MM.1S (cell line): ENCODE results near the gene HIPK2.
A peak's percentile ranks its signal among the peaks of the same experiment; 100 is the strongest.

Experiments used
- DNase-seq: peaks from one replicate; pipeline ENCODE4 v3.0.0-alpha.2; 2015
- H2AFZ ChIP-seq: fragments of 300-600 bp; sonication (generic); 2 replicates; pipeline ENCODE4 v1.6.0; 2016; ENCODE audit warnings: antibody characterized with exemption, low read length
- H3F3A ChIP-seq: fragments of 300-600 bp; sonication (generic); 2 replicates; pipeline ENCODE4 v1.6.1; 2016; ENCODE audit warnings: mild to moderate bottlenecking, antibody characterized with exemption, low read length, moderate library complexity, mixed read lengths; ENCODE audit not compliant: insufficient read depth
- H3K27ac ChIP-seq: fragments of 300-600 bp; sonication (generic); 2 replicates; pipeline ENCODE4 v1.5.1; 2016; ENCODE audit warnings: mild to moderate bottlenecking, low read length
- H3K27me3 ChIP-seq: fragments of 300-600 bp; sonication (generic); replicated peaks from 2 replicates; pipeline ENCODE4 v1.6.0; 2016; ENCODE audit warnings: low read length; ENCODE audit not compliant: insufficient read depth
- H3K36me3 ChIP-seq: fragments of 300-600 bp; sonication (generic); replicated peaks from 2 replicates; pipeline ENCODE4 v1.6.1; 2016; ENCODE audit warnings: mild to moderate bottlenecking, low read length, mixed read lengths; ENCODE audit not compliant: insufficient read depth
- H3K4me1 ChIP-seq: fragments of 300-600 bp; sonication (generic); 2 replicates; pipeline ENCODE4 v1.6.1; 2016; ENCODE audit warnings: low read length, mixed read lengths
- H3K4me2 ChIP-seq: fragments of 300-600 bp; sonication (generic); 2 replicates; pipeline ENCODE4 v1.6.0; 2016; ENCODE audit warnings: low read depth, low read length
- H3K4me3 ChIP-seq: fragments of 300-600 bp; sonication (generic); 2 replicates; pipeline ENCODE4 v1.5.1; 2016; ENCODE audit warnings: low read length, mixed read lengths
- H3K79me2 ChIP-seq: fragments of 300-600 bp; sonication (generic); 2 replicates; pipeline ENCODE4 v1.6.1; 2016; ENCODE audit warnings: mixed run types, low read length, mixed read lengths
- H3K9ac ChIP-seq: fragments of 300-600 bp; sonication (generic); 2 replicates; pipeline ENCODE4 v1.6.1; 2016; ENCODE audit warnings: low read length, mixed read lengths
- H3K9me2 ChIP-seq: fragments of 300-600 bp; sonication (generic); replicated peaks from 2 replicates; pipeline ENCODE4 v1.6.1; 2016; ENCODE audit warnings: mild to moderate bottlenecking, low read length, mixed read lengths; ENCODE audit not compliant: insufficient read depth
- H3K9me3 ChIP-seq: fragments of 300-600 bp; sonication (generic); replicated peaks from 2 replicates; pipeline ENCODE4 v1.6.1; 2016; ENCODE audit warnings: mild to moderate bottlenecking, low read length, mixed read lengths; ENCODE audit not compliant: insufficient read depth
- H4K20me1 ChIP-seq: fragments of 300-600 bp; sonication (generic); 2 replicates; pipeline ENCODE4 v1.6.1; 2016; ENCODE audit warnings: mild to moderate bottlenecking, low read length, moderate library complexity, mixed read lengths; ENCODE audit not compliant: insufficient read depth
- EZH2 ChIP-seq: fragments of 300-600 bp; sonication (generic); optimal IDR thresholded peaks from 2 replicates; pipeline ENCODE3; 2017; ENCODE audit warnings: low read depth, mild to moderate bottlenecking, antibody characterized with exemption, low read length, mixed read lengths
- EZH2phosphoT487 ChIP-seq: fragments of 300-600 bp; sonication (generic); IDR thresholded peaks from 2 replicates; pipeline ENCODE4 v1.6.1; 2018; ENCODE audit warnings: antibody characterized with exemption, low read length
- TF ChIP-seq, protein P1 (sequence below): fragments of 300-600 bp; sonication (generic); IDR thresholded peaks from 2 replicates; pipeline ENCODE4 v1.5.1; 2016; ENCODE audit warnings: antibody characterized with exemption, low read length, mixed read lengths

Gene HIPK2

DNA sequence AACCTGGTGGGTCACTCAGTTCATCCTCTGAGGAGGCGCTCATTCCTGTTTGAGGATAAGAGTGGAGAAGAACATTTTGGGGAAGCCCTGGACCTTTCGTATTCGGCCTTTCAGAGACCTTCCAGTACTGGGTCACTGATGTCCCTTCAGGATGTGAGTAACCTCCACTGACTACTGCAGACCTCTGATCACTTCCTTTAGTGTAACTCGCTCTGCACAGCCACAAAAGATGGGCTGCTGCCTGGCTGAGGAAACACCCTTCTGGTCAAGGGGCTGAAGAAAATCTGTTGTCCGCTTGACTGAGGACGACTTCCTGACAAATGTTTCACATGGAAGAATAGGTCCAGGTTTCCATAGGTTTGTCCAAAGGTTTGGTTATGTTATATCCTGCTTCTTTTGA lies 35.4 kb upstream of the HIPK2 start:
- no peak overlapping the region for H3K27ac ChIP-seq
- TF ChIP-seq EZH2 (no peak), EZH2phosphoT487 (no peak)
- TF ChIP-seq, protein P1, sequence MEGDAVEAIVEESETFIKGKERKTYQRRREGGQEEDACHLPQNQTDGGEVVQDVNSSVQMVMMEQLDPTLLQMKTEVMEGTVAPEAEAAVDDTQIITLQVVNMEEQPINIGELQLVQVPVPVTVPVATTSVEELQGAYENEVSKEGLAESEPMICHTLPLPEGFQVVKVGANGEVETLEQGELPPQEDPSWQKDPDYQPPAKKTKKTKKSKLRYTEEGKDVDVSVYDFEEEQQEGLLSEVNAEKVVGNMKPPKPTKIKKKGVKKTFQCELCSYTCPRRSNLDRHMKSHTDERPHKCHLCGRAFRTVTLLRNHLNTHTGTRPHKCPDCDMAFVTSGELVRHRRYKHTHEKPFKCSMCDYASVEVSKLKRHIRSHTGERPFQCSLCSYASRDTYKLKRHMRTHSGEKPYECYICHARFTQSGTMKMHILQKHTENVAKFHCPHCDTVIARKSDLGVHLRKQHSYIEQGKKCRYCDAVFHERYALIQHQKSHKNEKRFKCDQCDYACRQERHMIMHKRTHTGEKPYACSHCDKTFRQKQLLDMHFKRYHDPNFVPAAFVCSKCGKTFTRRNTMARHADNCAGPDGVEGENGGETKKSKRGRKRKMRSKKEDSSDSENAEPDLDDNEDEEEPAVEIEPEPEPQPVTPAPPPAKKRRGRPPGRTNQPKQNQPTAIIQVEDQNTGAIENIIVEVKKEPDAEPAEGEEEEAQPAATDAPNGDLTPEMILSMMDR: no peak
- no peak overlapping the region for H2AFZ ChIP-seq
- no peaks in the 10 kb centered on the region for H3F3A ChIP-seq
- H3K79me2 ChIP-seq: no peaks in the 10 kb centered on the region
- peaks cover 20% of the 10 kb centered on the region for H3K4me1 ChIP-seq
- no peak overlapping the region for H3K4me3 ChIP-seq
- no peak for DNase-seq
- H3K9me2 ChIP-seq: no peaks in the 10 kb centered on the region
- H3K27me3 ChIP-seq: no peaks in the 10 kb centered on the region
- H3K36me3 ChIP-seq: no peaks in the 10 kb centered on the region
- no peaks in the 10 kb centered on the region for H4K20me1 ChIP-seq
- no peak overlapping the region for H3K9ac ChIP-seq
- H3K9me3 ChIP-seq: no peaks in the 10 kb centered on the region
- H3K4me2 ChIP-seq: no peak overlapping the region

DNA sequence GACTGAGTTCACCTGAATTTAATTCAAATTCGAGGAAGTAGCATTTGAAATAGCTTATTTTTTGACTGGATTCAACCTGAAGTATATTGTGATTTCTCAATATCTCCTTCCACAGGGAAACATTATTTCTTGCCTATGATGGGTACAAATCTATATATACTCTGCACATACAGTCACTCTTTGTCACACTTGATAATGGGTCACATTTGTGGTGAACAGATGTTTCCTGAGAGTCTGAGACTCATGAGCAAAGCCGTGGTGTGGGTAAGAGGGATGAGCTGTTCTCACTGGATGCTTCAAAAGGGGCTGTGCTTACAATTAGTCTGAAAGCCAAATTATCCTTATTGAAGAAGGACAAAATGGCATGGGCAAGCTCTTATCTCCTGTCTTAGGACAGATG lies 33.3 kb upstream of the HIPK2 start:
- peak overlapping the region; percentile 16; the same call in 1 of the 2 replicates for H3K27ac ChIP-seq

GRCh38 chr7:139808846-139809442 lies 31.1 kb upstream of the HIPK2 start:
- Histone ChIP-seq H3K9me3 (no peaks in the 10 kb centered on the region), H3K79me2 (no peaks in the 10 kb centered on the region), H3K4me1 (peaks cover 20% of the 10 kb centered on the region), H4K20me1 (no peaks in the 10 kb centered on the region), H3K4me2 (no peak overlapping the region), H3K27me3 (no peaks in the 10 kb centered on the region), H3K36me3 (no peaks in the 10 kb centered on the region), H3K9ac (no peak overlapping the region), H3K27ac (no peak overlapping the region), H2AFZ (no peak overlapping the region), H3K4me3 (no peak overlapping the region), H3K9me2 (no peaks in the 10 kb centered on the region), H3F3A (no peaks in the 10 kb centered on the region)
- no peak for DNase-seq
- TF ChIP-seq, protein P1: no peak
- TF ChIP-seq EZH2: no peak
- TF ChIP-seq EZH2phosphoT487: no peak

More for the DNA sequence above, 33.3 kb upstream of the HIPK2 start:
- TF ChIP-seq, protein P1: no peak
- TF ChIP-seq EZH2 (no peak), EZH2phosphoT487 (no peak)
- no peaks in the 10 kb centered on the region for H3F3A ChIP-seq
- H3K9ac ChIP-seq: no peak overlapping the region
- H3K4me1 ChIP-seq: peaks cover 20% of the 10 kb centered on the region
- no peak overlapping the region for H3K4me3 ChIP-seq
- no peaks in the 10 kb centered on the region for H3K79me2 ChIP-seq
- H3K4me2 ChIP-seq: peak overlapping the region; percentile 10
- no peaks in the 10 kb centered on the region for H3K36me3 ChIP-seq
- peak; percentile 83 for DNase-seq
- no peaks in the 10 kb centered on the region for H3K9me3 ChIP-seq
- no peaks in the 10 kb centered on the region for H3K9me2 ChIP-seq
- H4K20me1 ChIP-seq: no peaks in the 10 kb centered on the region
- H3K27me3 ChIP-seq: no peaks in the 10 kb centered on the region
- peak overlapping the region; percentile 26 for H2AFZ ChIP-seq
